Suppressor macrophage (primary cell): ENCODE measurements around the gene GNPTAB.

Experiments
- DNase-seq, 4 experiments: peaks; one replicate each; pipeline ENCODE4 v3.0.0-alpha.2; 2020 to 2022

GNPTAB gene

GRCh38 chr12:101772012-101772775 is 58.6 kb downstream of the GNPTAB start:
- peak; percentile 57 to 81 (median 70) for DNase-seq

- no peak for DNase-seq
Observed at GRCh38 chr12:101769865-101770264, 60.9 kb downstream of the GNPTAB start.

GRCh38 chr12:101768781-101769180 is 62.0 kb downstream of the GNPTAB start:
- DNase-seq, result no peak

- DNase-seq, result no peak
Observed at GRCh38 chr12:101767537-101767936, 63.2 kb downstream of the GNPTAB start.

- DNase-seq, result no peak
Observed at GRCh38 chr12:101764051-101764792, 66.5 kb downstream of the GNPTAB start.

GRCh38 chr12:101763246-101763931 is 67.4 kb downstream of the GNPTAB start:
- DNase-seq, result peak; percentile 80 to 94 (median 90)

- DNase-seq, result no peak
Observed at GRCh38 chr12:101761781-101762180, 69.0 kb downstream of the GNPTAB start.

GRCh38 chr12:101761350-101761749 is 69.4 kb downstream of the GNPTAB start:
- peak; percentile 53 to 82 (median 65) for DNase-seq

GRCh38 chr12:101759396-101760047 is 71.2 kb downstream of the GNPTAB start:
- DNase-seq, result peak in 3 of 4 experiments; percentile 30 to 59 (median 48)

- peak in 2 of 4 experiments; percentile 11 to 12 for DNase-seq
Observed at GRCh38 chr12:101750152-101750551, 80.6 kb downstream of the GNPTAB start.

GRCh38 chr12:101749657-101750056 is 81.1 kb downstream of the GNPTAB start:
- DNase-seq, result no peak

GRCh38 chr12:101748907-101749306 is 81.9 kb downstream of the GNPTAB start:
- DNase-seq, result no peak

- DNase-seq, result peak; percentile 23 to 75 (median 49)
Observed at GRCh38 chr12:101747697-101748096, 83.1 kb downstream of the GNPTAB start.

GRCh38 chr12:101746661-101747060 is 84.1 kb downstream of the GNPTAB start:
- no peak for DNase-seq

GRCh38 chr12:101746196-101746595 is 84.6 kb downstream of the GNPTAB start:
- no peak for DNase-seq

GRCh38 chr12:101745481-101745880 is 85.3 kb downstream of the GNPTAB start:
- DNase-seq, result no peak

- DNase-seq, result no peak
Observed at GRCh38 chr12:101743724-101744472, 86.9 kb downstream of the GNPTAB start.

- no peak for DNase-seq
Observed at GRCh38 chr12:101743242-101743641, 87.5 kb downstream of the GNPTAB start.

- DNase-seq, result no peak
Observed at GRCh38 chr12:101740980-101741379, 89.8 kb downstream of the GNPTAB start.

- no peak for DNase-seq
Observed at GRCh38 chr12:101740566-101740965, 90.2 kb downstream of the GNPTAB start.

GRCh38 chr12:101738920-101739665 is 91.7 kb downstream of the GNPTAB start, which contains the start of gene SYCP3:
TSS of gene SYCP3 (minus strand) at chr12:101739462. CDS start at chr12:101737935, 1,527 bp downstream.
- DNase-seq, result no peak
